ENCODE measurements around the gene IL17B.

The IL17B gene

GRCh38 chr5:149415066-149415967, 36.2 kb upstream of the IL17B start:
- in situ Hi-C loops (cut with HindIII; ENCODE audit: low sequenced_read_pairs) = no loop called here

- in situ Hi-C loops (cut with HindIII; ENCODE audit: low sequenced_read_pairs) = no loop called here
Observed at GRCh38 chr5:149414405-149415065, 35.4 kb upstream of the IL17B start.

- in situ Hi-C loops (cut with HindIII; ENCODE audit: low sequenced_read_pairs) = no loop called here
Observed at GRCh38 chr5:149413477-149414210, 34.6 kb upstream of the IL17B start.

- in situ Hi-C loops (cut with HindIII; ENCODE audit: low sequenced_read_pairs) = no loop called here
Observed at GRCh38 chr5:149412783-149413476, 33.8 kb upstream of the IL17B start.

- in situ Hi-C loops (cut with HindIII; ENCODE audit: low sequenced_read_pairs) = no loop called here
Observed at GRCh38 chr5:149411738-149412519, 32.8 kb upstream of the IL17B start.

- in situ Hi-C loops (cut with HindIII; ENCODE audit: low sequenced_read_pairs) = no loop called here
Observed at GRCh38 chr5:149410721-149411432, 31.8 kb upstream of the IL17B start.

- in situ Hi-C loops (cut with HindIII; ENCODE audit: low sequenced_read_pairs) = no loop called here
Observed at GRCh38 chr5:149410071-149410470, 31.0 kb upstream of the IL17B start.

GRCh38 chr5:149409268-149409948, 30.3 kb upstream of the IL17B start:
- in situ Hi-C loops (cut with HindIII; ENCODE audit: low sequenced_read_pairs) = no loop called here

GRCh38 chr5:149408252-149409099, 29.4 kb upstream of the IL17B start:
- in situ Hi-C loops (cut with HindIII; ENCODE audit: low sequenced_read_pairs) = no loop called here

- in situ Hi-C loops (cut with HindIII; ENCODE audit: low sequenced_read_pairs) = no loop called here
Observed at GRCh38 chr5:149407323-149408251, 28.5 kb upstream of the IL17B start.

GRCh38 chr5:149406979-149407306, 27.9 kb upstream of the IL17B start:
- in situ Hi-C loops (cut with HindIII; ENCODE audit: low sequenced_read_pairs) = no loop called here

- in situ Hi-C loops (cut with HindIII; ENCODE audit: low sequenced_read_pairs) = no loop called here
Observed at GRCh38 chr5:149406203-149406978, 27.3 kb upstream of the IL17B start.

GRCh38 chr5:149405550-149406202, 26.6 kb upstream of the IL17B start:
- in situ Hi-C loops (cut with HindIII; ENCODE audit: low sequenced_read_pairs) = no loop called here

GRCh38 chr5:149404746-149405549, 25.9 kb upstream of the IL17B start:
- in situ Hi-C loops (cut with HindIII; ENCODE audit: low sequenced_read_pairs) = no loop called here

All from DLD1 (cell line).